Panc1 (cell line): Measurements from ENCODE around the gene STYXL1. TPM values are rescaled to one million over a fixed set of nuclear protein-coding genes. Genes with fewer than 3 reads are reported as not detected.

Experiments
- ATAC-seq: fragments of 200-7000 bp; cut with Tn5 transposase; 2 replicates; pipeline ENCODE4 v1.9.1; 2020; ENCODE audit warnings: mild to moderate bottlenecking, moderate library complexity
- BruUV-seq: library from RNA; stranded (reverse); fragments of 400-500 nt; replicated peaks from 2 replicates; lab custom pipeline; 2021; lab: Mats Ljungman, UMichigan
- CTCF ChIA-PET: fragments of 300-600 bp; sonication (Branson Sonifier 250); formaldehyde crosslinking; loops from one replicate; lab custom pipeline; 2022; ENCODE audit warnings: antibody characterized with exemption; lab: Charles Lee
- POLR2A ChIA-PET: fragments of 300-600 bp; sonication (Branson Sonifier 250); formaldehyde crosslinking; loops from one replicate; lab custom pipeline; 2022; ENCODE audit warnings: antibody characterized with exemption; lab: Charles Lee
- DNase-seq: peaks from one replicate; pipeline ENCODE4 v3.0.0-alpha.2; 2010; ENCODE audit warnings: low read depth, low spot score
- H3K27ac ChIP-seq: 2 replicates; pipeline ENCODE4 v1.5.1; 2011; ENCODE audit warnings: mild to moderate bottlenecking, low read length, inconsistent platforms
- H3K27me3 ChIP-seq: fragments of 200-500 bp; sonication (Bioruptor generic); 2 replicates; pipeline ENCODE4 v1.6.0; 2014; ENCODE audit warnings: low read length, inconsistent platforms; ENCODE audit not compliant: control insufficient read depth, insufficient read depth
- H3K36me3 ChIP-seq: fragments of 200-500 bp; sonication (Bioruptor generic); 2 replicates; pipeline ENCODE4 v1.5.1; 2014; ENCODE audit warnings: inconsistent platforms, mild to moderate bottlenecking, low read length, moderate library complexity; ENCODE audit not compliant: control insufficient read depth, insufficient read depth
- H3K4me1 ChIP-seq: 2 replicates; pipeline ENCODE4 v1.5.1; 2011; ENCODE audit warnings: inconsistent platforms, mild to moderate bottlenecking, low read length, moderate library complexity; ENCODE audit not compliant: control insufficient read depth, insufficient read depth
- H3K4me3 ChIP-seq, 2 experiments: 2 replicates each; pipeline ENCODE4 v1.5.1; 2011 to 2012; ENCODE audit warnings: low read depth in 2 of 2, low read length in 2 of 2, mild to moderate bottlenecking in 2 of 2, inconsistent platforms in 1 of 2, moderate library complexity in 1 of 2
- H3K9me3 ChIP-seq: fragments of 200-500 bp; sonication (Bioruptor generic); 2 replicates; pipeline ENCODE4 v1.5.1; 2014; ENCODE audit warnings: low read depth, mild to moderate bottlenecking, inconsistent platforms, low read length, moderate library complexity; ENCODE audit not compliant: control insufficient read depth, insufficient read depth
- CTCF ChIP-seq: fragments of 450-650 bp; IDR thresholded peaks from 2 replicates; pipeline ENCODE4 v1.5.1; 2017; ENCODE audit warnings: mild to moderate bottlenecking
- POLR2AphosphoS5 ChIP-seq: IDR thresholded peaks from 2 replicates; pipeline ENCODE4 v1.6.1; 2012; ENCODE audit warnings: mild to moderate bottlenecking, low read depth, low read length, moderate library complexity
- REST ChIP-seq, 2 experiments: IDR thresholded peaks; 2 replicates each; pipeline ENCODE4 v1.6.1; 2011 to 2012; ENCODE audit warnings: low read depth in 2 of 2, control low read depth in 1 of 2, low read length in 1 of 2, mild to moderate bottlenecking in 1 of 2, moderate library complexity in 1 of 2; ENCODE audit not compliant: insufficient read depth in 1 of 2
- SIN3A ChIP-seq: IDR thresholded peaks from 2 replicates; pipeline ENCODE4 v1.6.1; 2012; ENCODE audit warnings: low read depth, mild to moderate bottlenecking, low read length, moderate library complexity, borderline replicate concordance; ENCODE audit not compliant: insufficient read depth
- TCF7L2 ChIP-seq: IDR thresholded peaks from 2 replicates; pipeline ENCODE4 v1.6.1; 2011; ENCODE audit warnings: mild to moderate bottlenecking, low read depth, low read length, inconsistent platforms
- in situ Hi-C: cut with HindIII; loops from 2 replicates; pipeline ENCODE4 v1.10.0; 2016; ENCODE audit warnings: low sequenced_read_pairs, low pct_unique_long_range_greater_than_20kb
- intact Hi-C: fragments of 100-400 bp; cut with micrococcal nuclease; formaldehyde crosslinking; loops from one replicate; pipeline ENCODE4 v1.10.0; 2022; ENCODE audit not compliant: unreplicated experiment
- total RNA-seq: library from RNA; stranded (reverse); gene quantifications from one replicate; pipeline ENCODE4 v1.2.1, GENCODE V29; 2021; ENCODE audit not compliant: unreplicated experiment

Gene STYXL1
- total RNA-seq, 1 experiment from 2014 or later = 57.6 TPM

GRCh38 chr7:75994388-75995051 is 53.3 kb downstream of the STYXL1 start, which contains the start of gene TMEM120A:
TMEM120A (minus strand) TSS chr7:75994595; CDS start chr7:75994570, 25 bp downstream.
- H3K27ac ChIP-seq = peak within 1 kb of the TSS; percentile 87
- H3K9me3 ChIP-seq = no peaks in the 10 kb centered on the region
- peak; percentile 30 for DNase-seq
- no peaks in the 10 kb centered on the region for H3K27me3 ChIP-seq
- TF ChIP-seq REST (IDR thresholded peaks at IDR 0.05; ENCODE audit: insufficient read depth in 1 of 2, low read depth in 2 of 2, low read length in 1 of 2) (no peak; a peak in 1 of 4 replicates), POLR2AphosphoS5 (peak; percentile 86), CTCF (no peak), TCF7L2 (no peak), SIN3A (peak; percentile 88; the same call in 1 of the 2 replicates)
- no peaks in the 10 kb centered on the region for H3K36me3 ChIP-seq
- BruUV-seq = no TSS peak
- POLR2A ChIA-PET = interaction anchor here (0.6 kb wide), 1 partner anchor 75 kb away, joined by 3 read pairs; no protein-coding TSS in a partner anchor
- intact Hi-C loops (loop anchor here (10.0 kb wide), 1 partner anchor 120 kb away; the partner anchor contains the start of gene RHBDD2), in situ Hi-C loops (no loop called here)
- H3K4me1 ChIP-seq = peaks cover 22% of the 10 kb centered on the region
- CTCF ChIA-PET = no interaction called here
- peak within 1 kb of the TSS; percentile 77 to 88 for H3K4me3 ChIP-seq
- ATAC-seq = peak; percentile 95

GRCh38 chr7:75993689-75994387 is 54.0 kb downstream of the STYXL1 start:
- no peak for DNase-seq
- H3K9me3 ChIP-seq = no peaks in the 10 kb centered on the region
- peak overlapping the region; percentile 77 to 88 for H3K4me3 ChIP-seq
- peaks cover 27% of the 10 kb centered on the region for H3K4me1 ChIP-seq
- in situ Hi-C loops (no loop called here), intact Hi-C loops (loop anchor here (10.0 kb wide), 1 partner anchor 119 kb away; the partner anchor contains the start of gene RHBDD2)
- H3K36me3 ChIP-seq = no peaks in the 10 kb centered on the region
- peak overlapping the region; percentile 84 for H3K27ac ChIP-seq
- H3K27me3 ChIP-seq = no peaks in the 10 kb centered on the region
- ChIA-PET POLR2A (no interaction called here), CTCF (interaction anchor here (0.7 kb wide), 1 partner anchor 47 kb away, joined by 3 read pairs; no protein-coding TSS in a partner anchor)
- ATAC-seq = peak; percentile 58
- no peak for TF ChIP-seq POLR2AphosphoS5
- TF ChIP-seq REST (IDR thresholded peaks at IDR 0.05; ENCODE audit: insufficient read depth in 1 of 2, low read depth in 2 of 2, low read length in 1 of 2) = no peak
- no peak for TF ChIP-seq CTCF
- TF ChIP-seq TCF7L2 = no peak
- no peak for TF ChIP-seq SIN3A
- no TSS peak for BruUV-seq
